GM10266 (cell line): ENCODE measurements around the gene MDFIC.

Experiments
- DNase-seq: peaks from one replicate; pipeline ENCODE4 v3.0.0; 2012; ENCODE audit errors: extremely low spot score
- CTCF ChIP-seq: IDR thresholded peaks from 2 replicates; pipeline ENCODE4 v1.5.1; 2012; ENCODE audit warnings: mild to moderate bottlenecking, low read depth; ENCODE audit not compliant: control insufficient read depth, insufficient read depth; ENCODE audit errors: missing control alignments

The MDFIC gene

DNA sequence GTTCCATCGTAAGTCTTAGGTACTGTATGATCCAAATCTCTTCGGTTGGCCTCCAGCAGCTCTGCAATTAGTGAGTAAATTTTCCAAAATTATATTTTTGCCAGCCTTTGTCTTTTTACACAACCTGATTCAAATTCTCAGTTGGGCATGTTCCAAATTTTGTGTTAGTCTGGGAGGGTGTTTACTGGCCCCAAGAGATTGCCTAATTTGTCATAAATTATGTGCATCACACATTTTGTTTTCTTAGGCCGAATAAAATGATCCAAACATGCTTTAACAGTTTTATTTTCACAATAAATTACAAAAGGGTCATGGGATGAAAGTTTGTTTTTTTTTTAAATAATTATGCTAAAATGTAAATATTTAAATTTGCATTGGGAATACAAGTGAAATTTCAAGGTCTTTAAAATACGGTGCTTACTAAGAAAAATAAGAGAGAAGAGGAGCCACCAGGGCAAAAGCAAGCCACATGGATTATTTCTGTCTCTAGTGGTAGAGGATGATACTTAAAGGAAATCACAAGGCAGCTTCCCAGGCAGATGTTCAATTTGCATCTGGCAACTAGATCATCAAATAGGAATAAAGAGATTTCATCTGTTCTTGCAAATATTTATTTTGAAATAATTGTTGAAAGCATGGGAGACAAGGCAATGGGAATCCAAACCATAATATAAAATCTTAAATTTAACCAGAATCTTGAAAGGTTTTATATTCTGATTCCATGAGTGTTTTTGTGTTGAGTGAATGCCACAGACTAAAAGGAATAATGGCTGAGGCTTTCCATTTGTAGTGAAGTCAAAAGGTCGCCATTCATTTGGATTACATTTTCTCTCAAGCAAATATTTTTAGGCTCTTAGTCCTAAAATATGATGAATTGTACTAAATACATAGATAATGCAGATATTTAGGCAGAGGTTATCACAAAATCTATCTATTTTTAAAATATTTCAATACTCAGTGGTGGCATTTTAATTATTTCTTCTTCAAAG, 111.1 kb downstream of the MDFIC start:
- no peak for TF ChIP-seq CTCF
- DNase-seq, result no peak

DNA sequence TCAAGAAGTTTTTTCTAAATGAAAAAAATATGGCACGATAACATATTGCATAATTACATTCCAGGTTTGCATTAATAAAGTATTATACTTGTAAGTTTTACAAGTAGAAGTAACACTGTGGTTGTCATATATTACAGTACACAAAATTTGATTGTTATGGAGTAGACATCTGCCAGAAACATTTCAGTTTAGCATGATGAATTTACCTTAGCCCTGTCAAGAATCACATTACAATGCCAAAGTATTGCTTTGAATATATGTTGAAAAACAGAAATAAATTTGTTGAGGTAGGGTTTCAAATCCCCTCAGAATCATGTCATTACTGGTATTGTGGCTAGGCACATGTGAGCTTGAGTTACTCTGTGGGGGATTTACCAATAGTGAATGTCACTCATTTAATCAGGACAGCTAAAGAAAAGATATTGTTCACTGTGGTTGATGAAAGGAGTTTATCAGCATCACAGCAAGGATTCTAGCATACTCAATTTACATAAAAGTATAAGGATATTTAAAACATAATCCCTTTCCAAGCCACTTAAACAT, 112.1 kb downstream of the MDFIC start:
- DNase-seq, result no peak
- no peak for TF ChIP-seq CTCF

DNA sequence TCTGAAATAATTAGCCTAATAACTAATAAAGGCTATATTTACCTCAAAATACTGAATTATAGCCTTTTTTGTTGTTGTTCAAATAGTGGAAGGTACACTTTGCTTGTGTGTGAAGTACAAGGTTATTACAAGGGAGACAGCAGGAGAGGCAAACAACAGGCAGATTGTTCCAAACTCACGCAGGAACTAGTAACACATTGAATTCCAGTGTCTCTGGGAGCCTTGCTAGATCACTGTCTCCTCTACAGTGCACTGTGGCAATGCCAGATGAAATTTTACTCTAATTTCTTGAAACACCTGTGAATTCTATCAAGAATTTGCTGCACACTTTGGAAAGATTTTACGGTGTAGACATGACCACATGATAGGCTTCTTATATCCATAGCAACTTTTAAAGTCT, 112.6 kb downstream of the MDFIC start:
- TF ChIP-seq CTCF, result no peak
- DNase-seq, result no peak

- TF ChIP-seq CTCF, result no peak
- DNase-seq, result no peak
These were observed 115.4 kb downstream of the MDFIC start for GRCh38 chr7:115037128-115037802.

DNA sequence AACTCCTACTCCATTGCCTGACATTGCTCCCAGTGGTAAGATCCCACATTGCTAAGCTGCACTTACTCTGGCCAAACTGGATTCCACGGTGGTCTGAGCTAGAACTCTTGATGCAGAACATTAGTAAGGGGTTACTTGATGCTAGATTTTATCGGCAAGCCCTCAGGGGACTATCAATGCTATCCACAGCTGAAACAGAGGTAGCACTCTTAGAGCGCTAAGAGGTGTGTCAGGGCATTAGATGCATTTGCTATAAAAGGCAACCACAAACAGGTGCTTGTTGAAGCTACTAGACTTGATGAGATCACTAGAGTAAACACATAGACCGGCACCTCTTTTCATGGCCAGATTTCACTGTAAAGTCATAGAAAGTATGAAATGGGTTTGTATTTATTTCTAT, 116.3 kb downstream of the MDFIC start:
- no peak for TF ChIP-seq CTCF

GRCh38 chr7:115040057-115040456, 118.2 kb downstream of the MDFIC start:
- no peak for DNase-seq
- no peak for TF ChIP-seq CTCF

More for the DNA sequence above, 116.3 kb downstream of the MDFIC start:
- no peak for DNase-seq
